Loucy (cell line): Measurements from ENCODE around the gene PPP2R5C.

Source experiments
- H2AFZ ChIP-seq: fragments of 200-600 bp; sonication (generic); 2 replicates; pipeline ENCODE4 v1.6.0; 2016; ENCODE audit warnings: antibody characterized with exemption, mild to moderate bottlenecking, low read length, moderate library complexity
- H3F3A ChIP-seq: fragments of 200-600 bp; 2 replicates; pipeline ENCODE4 v1.6.0; 2016; ENCODE audit warnings: antibody characterized with exemption, low read depth, mild to moderate bottlenecking
- H3K27me3 ChIP-seq: fragments of 200-600 bp; sonication (generic); 2 replicates; pipeline ENCODE4 v1.6.1; 2014; ENCODE audit warnings: low read length, mild to moderate bottlenecking; ENCODE audit not compliant: insufficient read depth, poor library complexity, severe bottlenecking
- H3K36me3 ChIP-seq: fragments of 200-600 bp; sonication (generic); 2 replicates; pipeline ENCODE4 v1.6.1; 2016; ENCODE audit warnings: low read length; ENCODE audit not compliant: insufficient read depth
- H3K4me1 ChIP-seq: fragments of 200-600 bp; sonication (generic); 2 replicates; pipeline ENCODE4 v1.5.1; 2014; ENCODE audit warnings: low read length, mild to moderate bottlenecking; ENCODE audit not compliant: insufficient read depth, poor library complexity, severe bottlenecking
- H3K4me2 ChIP-seq: fragments of 200-600 bp; sonication (generic); 2 replicates; pipeline ENCODE4 v1.6.0; 2014; ENCODE audit warnings: antibody characterized with exemption, low read length, low read depth, mild to moderate bottlenecking; ENCODE audit not compliant: poor library complexity, severe bottlenecking
- H3K4me3 ChIP-seq: fragments of 200-600 bp; sonication (generic); 2 replicates; pipeline ENCODE4 v1.5.1; 2014; ENCODE audit warnings: low read length, mild to moderate bottlenecking, mixed read lengths; ENCODE audit not compliant: poor library complexity, severe bottlenecking
- H3K79me2 ChIP-seq: fragments of 200-600 bp; sonication (generic); 2 replicates; pipeline ENCODE4 v1.6.1; 2014; ENCODE audit warnings: low read length; ENCODE audit not compliant: insufficient read depth
- H3K9ac ChIP-seq: fragments of 200-600 bp; sonication (generic); 2 replicates; pipeline ENCODE4 v1.6.0; 2014; ENCODE audit warnings: mild to moderate bottlenecking, low read depth, low read length, moderate library complexity; ENCODE audit not compliant: poor library complexity, severe bottlenecking
- H3K9me2 ChIP-seq: fragments of 200-600 bp; sonication (generic); replicated peaks from 2 replicates; pipeline ENCODE4 v1.6.1; 2016; ENCODE audit warnings: low read depth, low read length, mixed read lengths
- H3K9me3 ChIP-seq: fragments of 200-600 bp; sonication (generic); 2 replicates; pipeline ENCODE4 v1.6.1; 2014; ENCODE audit warnings: mild to moderate bottlenecking, antibody characterized with exemption, low read length, low read depth; ENCODE audit not compliant: insufficient read depth
- H4K20me1 ChIP-seq: fragments of 200-600 bp; sonication (generic); 2 replicates; pipeline ENCODE4 v1.6.0; 2014; ENCODE audit warnings: antibody characterized with exemption, low read length, mild to moderate bottlenecking; ENCODE audit not compliant: insufficient read depth, poor library complexity, severe bottlenecking
- EZH2phosphoT487 ChIP-seq: fragments of 200-600 bp; IDR thresholded peaks from 2 replicates; pipeline ENCODE4 v1.6.1; 2018; ENCODE audit warnings: antibody characterized with exemption, mild to moderate bottlenecking, moderate library complexity, borderline replicate concordance
- TF ChIP-seq, protein P1 (sequence below): fragments of 200-600 bp; sonication (generic); conservative IDR thresholded peaks from 2 replicates; pipeline ENCODE4 v1.5.1; 2014; ENCODE audit warnings: mild to moderate bottlenecking, antibody characterized with exemption, low read length

The PPP2R5C gene

DNA sequence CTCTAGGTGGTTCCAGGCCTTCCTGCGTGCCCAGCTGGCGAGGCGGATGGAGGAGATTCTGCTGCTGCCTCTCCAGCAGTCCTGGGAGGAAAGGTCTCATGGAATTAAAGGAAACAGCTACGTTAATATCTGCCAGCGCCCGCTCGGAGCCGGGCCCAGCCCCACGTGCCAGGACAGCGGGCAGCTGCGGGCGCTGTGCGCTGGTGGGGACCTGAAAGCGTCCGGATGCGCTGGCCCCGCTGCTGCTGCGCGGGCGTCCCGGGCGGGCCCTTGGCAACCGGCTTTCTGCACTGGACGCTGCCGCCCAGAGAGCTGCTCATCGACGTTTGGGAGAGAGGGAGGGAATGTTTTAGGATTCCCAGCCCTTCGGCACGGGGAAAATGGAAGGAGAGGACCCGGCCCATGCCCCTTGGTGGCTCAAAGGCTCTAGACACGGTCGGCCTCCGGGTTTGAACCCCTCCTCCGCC is 194.2 kb downstream of the PPP2R5C start:
- Histone ChIP-seq H3K27me3 (no peaks in the 10 kb centered on the region), H3F3A (no peaks in the 10 kb centered on the region), H2AFZ (no peak overlapping the region), H3K36me3 (no peaks in the 10 kb centered on the region), H3K79me2 (no peaks in the 10 kb centered on the region), H4K20me1 (no peaks in the 10 kb centered on the region), H3K9me3 (no peaks in the 10 kb centered on the region), H3K9me2 (no peaks in the 10 kb centered on the region), H3K4me1 (no peaks in the 10 kb centered on the region), H3K4me3 (no peak overlapping the region), H3K4me2 (no peak overlapping the region), H3K9ac (no peak overlapping the region)
- TF ChIP-seq, protein P1, sequence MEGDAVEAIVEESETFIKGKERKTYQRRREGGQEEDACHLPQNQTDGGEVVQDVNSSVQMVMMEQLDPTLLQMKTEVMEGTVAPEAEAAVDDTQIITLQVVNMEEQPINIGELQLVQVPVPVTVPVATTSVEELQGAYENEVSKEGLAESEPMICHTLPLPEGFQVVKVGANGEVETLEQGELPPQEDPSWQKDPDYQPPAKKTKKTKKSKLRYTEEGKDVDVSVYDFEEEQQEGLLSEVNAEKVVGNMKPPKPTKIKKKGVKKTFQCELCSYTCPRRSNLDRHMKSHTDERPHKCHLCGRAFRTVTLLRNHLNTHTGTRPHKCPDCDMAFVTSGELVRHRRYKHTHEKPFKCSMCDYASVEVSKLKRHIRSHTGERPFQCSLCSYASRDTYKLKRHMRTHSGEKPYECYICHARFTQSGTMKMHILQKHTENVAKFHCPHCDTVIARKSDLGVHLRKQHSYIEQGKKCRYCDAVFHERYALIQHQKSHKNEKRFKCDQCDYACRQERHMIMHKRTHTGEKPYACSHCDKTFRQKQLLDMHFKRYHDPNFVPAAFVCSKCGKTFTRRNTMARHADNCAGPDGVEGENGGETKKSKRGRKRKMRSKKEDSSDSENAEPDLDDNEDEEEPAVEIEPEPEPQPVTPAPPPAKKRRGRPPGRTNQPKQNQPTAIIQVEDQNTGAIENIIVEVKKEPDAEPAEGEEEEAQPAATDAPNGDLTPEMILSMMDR = no peak
- TF ChIP-seq EZH2phosphoT487 = no peak

DNA sequence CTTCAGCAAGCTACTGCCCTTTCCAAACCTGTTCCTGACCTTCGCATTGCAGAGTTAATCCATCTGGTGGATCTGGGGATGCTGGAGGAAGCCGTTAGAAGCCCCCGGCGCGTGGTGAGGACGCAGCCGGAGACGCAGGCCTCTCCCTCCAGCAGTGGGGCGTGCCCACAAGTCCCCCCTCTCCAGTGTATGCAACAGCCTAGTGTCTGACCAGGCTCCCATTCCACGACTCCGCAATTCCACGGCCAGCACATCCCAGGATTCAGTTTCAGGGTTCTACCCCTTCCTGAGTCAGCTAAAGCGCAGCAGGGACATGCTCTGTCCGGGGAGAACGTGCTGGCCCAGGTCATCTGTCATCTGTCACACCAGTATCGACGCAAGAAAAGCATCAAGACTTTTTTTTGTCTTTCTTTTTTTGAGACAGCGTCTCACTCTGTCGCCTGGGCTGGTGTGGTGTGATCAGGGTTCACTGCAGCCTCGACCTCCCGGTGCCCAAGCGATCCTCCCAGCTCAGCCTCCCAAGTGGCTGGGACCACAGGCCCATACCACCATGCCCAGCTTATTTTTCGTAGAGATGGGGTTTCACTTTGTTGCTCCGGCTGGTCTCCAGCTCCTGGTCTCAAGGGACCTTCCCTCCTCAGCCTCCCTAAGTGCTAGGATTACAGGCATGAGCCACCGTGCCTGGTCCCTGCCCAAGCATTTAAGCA is 194.8 kb downstream of the PPP2R5C start:
- Histone ChIP-seq H3F3A (no peaks in the 10 kb centered on the region), H3K9ac (no peak overlapping the region), H3K9me2 (no peaks in the 10 kb centered on the region), H3K9me3 (no peaks in the 10 kb centered on the region), H3K4me1 (peaks cover 1% of the 10 kb centered on the region), H3K79me2 (no peaks in the 10 kb centered on the region), H3K4me2 (no peak overlapping the region), H4K20me1 (no peaks in the 10 kb centered on the region), H3K27me3 (no peaks in the 10 kb centered on the region), H3K4me3 (no peak overlapping the region), H2AFZ (no peak overlapping the region), H3K36me3 (no peaks in the 10 kb centered on the region)
- TF ChIP-seq, protein P1 = no peak
- TF ChIP-seq EZH2phosphoT487 = no peak

DNA sequence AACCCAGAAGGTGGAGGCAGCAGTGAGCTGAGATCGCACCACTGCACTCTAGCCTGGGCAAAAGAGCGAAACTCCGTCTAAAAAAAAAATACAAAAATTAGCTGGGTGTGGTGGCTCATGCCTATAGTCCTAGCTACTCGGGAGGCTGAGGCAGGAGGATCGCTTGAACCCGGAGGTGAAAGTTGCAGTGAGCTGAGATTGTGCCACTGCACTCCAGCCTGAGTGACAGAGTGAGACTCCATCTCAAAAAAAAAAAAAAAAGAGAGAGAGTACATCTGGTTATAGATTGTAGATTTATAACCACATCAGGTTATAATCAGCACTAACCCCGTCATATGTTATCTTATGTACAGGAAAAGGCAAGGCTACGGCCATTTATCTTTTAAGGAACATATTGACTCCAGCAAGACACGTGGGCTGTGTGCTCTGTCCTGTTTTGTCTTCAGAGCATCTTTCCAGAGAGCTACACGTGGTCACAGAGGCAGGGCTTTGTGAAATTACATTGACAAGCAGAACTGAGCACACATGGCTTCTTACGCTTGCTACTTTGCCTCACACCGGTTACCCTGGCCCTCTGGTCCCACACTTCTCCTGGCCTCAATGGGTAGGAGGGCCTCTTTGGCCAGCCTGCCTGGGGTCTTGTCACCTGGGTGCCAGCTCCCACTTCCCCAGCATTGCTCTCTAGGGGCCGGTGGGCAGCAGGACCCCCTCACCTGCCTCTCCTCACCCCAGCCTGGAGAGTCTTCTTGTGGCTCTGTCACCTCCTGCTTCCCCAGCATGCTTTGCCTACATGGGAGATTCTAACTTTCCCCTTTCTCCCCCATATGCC is 196.1 kb downstream of the PPP2R5C start:
- TF ChIP-seq, protein P1 = no peak
- no peak for TF ChIP-seq EZH2phosphoT487
- Histone ChIP-seq H3K4me2 (no peak overlapping the region), H4K20me1 (no peaks in the 10 kb centered on the region), H3K36me3 (no peaks in the 10 kb centered on the region), H3K79me2 (no peaks in the 10 kb centered on the region), H3F3A (no peaks in the 10 kb centered on the region), H3K4me1 (peaks cover 3% of the 10 kb centered on the region), H3K4me3 (no peak overlapping the region), H2AFZ (no peak overlapping the region), H3K9ac (no peak overlapping the region), H3K27me3 (no peaks in the 10 kb centered on the region), H3K9me3 (no peaks in the 10 kb centered on the region), H3K9me2 (no peaks in the 10 kb centered on the region)
